Naive B cell (primary cell): ENCODE measurements around the gene STOX2. TPM values are rescaled to one million over a fixed set of nuclear protein-coding genes. Genes with fewer than 3 reads are reported as not detected.

Source experiments
- ATAC-seq, 2 donors: fragments of 150-1000 bp; cut with Tn5 transposase; 2 replicates each; pipeline ENCODE4 v1.10.0; 2021; ENCODE audit warnings: low read depth in 2 of 2, mild to moderate bottlenecking in 2 of 2, moderate library complexity in 2 of 2
- DNase-seq: peaks from one replicate; pipeline ENCODE4 v3.0.0; 2022
- H3K27ac Mint-ChIP-seq, 6 donors: one replicate each; pipeline ENCODE4 v1.8.0; 2020 to 2022; ENCODE audit warnings: mild to moderate bottlenecking in 6 of 6, mixed read lengths in 6 of 6, moderate library complexity in 5 of 6, inconsistent platforms in 2 of 6
- H3K27me3 Mint-ChIP-seq, 3 donors: one replicate each; pipeline ENCODE4 v1.8.0; 2021 to 2022; ENCODE audit warnings: mixed read lengths in 3 of 3, mild to moderate bottlenecking in 1 of 3
- H3K36me3 Mint-ChIP-seq, 2 donors: one replicate each; pipeline ENCODE4 v1.8.0; 2020 to 2022; ENCODE audit warnings: mixed read lengths in 2 of 2, inconsistent platforms in 1 of 2, mild to moderate bottlenecking in 1 of 2
- H3K4me1 Mint-ChIP-seq, 3 donors: one replicate each; pipeline ENCODE4 v1.8.0; 2020 to 2022; ENCODE audit warnings: mixed read lengths in 3 of 3, inconsistent platforms in 1 of 3, mild to moderate bottlenecking in 1 of 3, moderate library complexity in 1 of 3
- H3K4me3 Mint-ChIP-seq, 8 donors: one replicate each; pipeline ENCODE4 v1.8.0; 2020 to 2022; ENCODE audit warnings: mild to moderate bottlenecking in 8 of 8, mixed read lengths in 8 of 8, moderate library complexity in 8 of 8, inconsistent platforms in 2 of 8
- H3K9me3 Mint-ChIP-seq, 7 donors: one replicate each; pipeline ENCODE4 v1.8.0; 2020 to 2022; ENCODE audit warnings: mixed read lengths in 7 of 7, mild to moderate bottlenecking in 5 of 7, inconsistent platforms in 2 of 7, moderate library complexity in 1 of 7
- polyA plus RNA-seq, 6 donors: library from polyadenylated mRNA; unstranded; fragments of 300-500 nt; fragmentation: Illumina TruSeq; gene quantifications; one replicate each; pipeline ENCODE4 v1.2.3, GENCODE V29; 2021; ENCODE audit warnings: low read depth in 6 of 6

STOX2 gene
- polyA plus RNA-seq, 6 donors from 2014 or later, result not detected

DNA sequence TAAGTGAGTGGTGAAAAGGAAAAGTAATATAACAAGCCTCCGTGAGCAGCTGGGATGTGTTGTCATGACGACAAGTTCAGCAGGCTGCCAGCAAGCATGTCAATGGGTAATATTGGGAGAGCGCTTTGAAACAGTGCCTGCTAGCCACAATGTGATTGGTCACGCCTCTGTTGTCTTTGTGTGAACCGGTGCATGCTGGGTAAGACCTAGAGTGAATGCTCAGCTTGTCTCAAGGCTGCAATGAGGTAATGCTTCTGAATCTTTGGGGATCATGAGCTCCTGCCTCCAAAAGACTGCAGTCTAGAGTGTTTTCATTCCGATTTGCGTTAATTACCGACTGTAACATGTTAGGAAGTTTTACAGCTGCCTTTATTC is 54.9 kb downstream of the STOX2 start:
- no peak overlapping the region for H3K27ac Mint-ChIP-seq
- H3K9me3 Mint-ChIP-seq, result peaks cover 0 to 1% (median 0%) of the 10 kb centered on the region in 7 donors

DNA sequence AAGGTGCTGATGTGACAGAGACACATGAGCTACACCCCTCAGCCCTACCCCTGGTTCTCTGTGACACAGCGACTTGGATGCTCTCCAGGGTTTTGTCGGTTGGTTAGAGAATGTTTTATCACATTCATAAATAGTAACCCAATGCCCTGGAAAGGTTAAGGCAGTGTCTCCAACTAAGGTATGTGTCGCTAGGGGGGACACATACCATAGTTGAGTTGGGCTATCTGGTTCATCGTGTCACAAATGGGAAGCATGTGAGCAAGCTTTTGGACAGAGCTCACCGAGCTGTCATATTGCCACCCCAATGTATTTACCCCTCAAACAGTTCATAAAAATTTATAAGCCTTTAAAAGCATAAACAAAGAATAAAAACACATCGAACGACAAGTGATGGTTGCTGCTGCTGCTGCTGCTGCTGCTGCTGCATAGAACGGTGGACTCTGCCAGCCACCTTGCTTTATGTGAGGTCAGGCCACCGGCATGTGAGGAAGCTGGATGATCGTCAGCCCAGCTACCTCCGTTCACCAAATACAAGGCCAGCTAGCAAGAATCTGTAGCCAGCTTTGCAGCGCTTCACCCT is 55.9 kb downstream of the STOX2 start:
- H3K27ac Mint-ChIP-seq, result no peak overlapping the region
- no peak overlapping the region for H3K4me3 Mint-ChIP-seq
- H3K9me3 Mint-ChIP-seq, result peaks cover 0 to 3% (median 0%) of the 10 kb centered on the region in 7 donors
- peaks cover 8 to 17% (median 9%) of the 10 kb centered on the region in 3 donors for H3K27me3 Mint-ChIP-seq
- no peaks in the 10 kb centered on the region for H3K4me1 Mint-ChIP-seq
- no peaks in the 10 kb centered on the region for H3K36me3 Mint-ChIP-seq
- no peak for DNase-seq
- no peak for ATAC-seq

More for the DNA sequence above, 54.9 kb downstream of the STOX2 start:
- peaks cover 0 to 7% (median 0%) of the 10 kb centered on the region in 3 donors for H3K27me3 Mint-ChIP-seq
- H3K36me3 Mint-ChIP-seq, result no peaks in the 10 kb centered on the region
- no peak overlapping the region for H3K4me3 Mint-ChIP-seq
- no peak for DNase-seq
- H3K4me1 Mint-ChIP-seq, result no peaks in the 10 kb centered on the region
- ATAC-seq, result no peak

- no peaks in the 10 kb centered on the region for H3K4me1 Mint-ChIP-seq
- H3K36me3 Mint-ChIP-seq, result no peaks in the 10 kb centered on the region
- no peak overlapping the region for H3K27ac Mint-ChIP-seq
- no peak overlapping the region for H3K4me3 Mint-ChIP-seq
- ATAC-seq (no peak), DNase-seq (no peak)
- H3K27me3 Mint-ChIP-seq, result peaks cover 11 to 23% (median 15%) of the 10 kb centered on the region in 3 donors
- H3K9me3 Mint-ChIP-seq, result peaks cover 0 to 3% (median 0%) of the 10 kb centered on the region in 7 donors
Observed at GRCh38 chr4:183961795-183962194, 56.7 kb downstream of the STOX2 start.

- DNase-seq, result no peak
- H3K27me3 Mint-ChIP-seq, result peaks cover 14 to 30% (median 21%) of the 10 kb centered on the region in 3 donors
- no peak overlapping the region for H3K4me3 Mint-ChIP-seq
- no peaks in the 10 kb centered on the region for H3K36me3 Mint-ChIP-seq
- peaks cover 0 to 3% (median 0%) of the 10 kb centered on the region in 7 donors for H3K9me3 Mint-ChIP-seq
- H3K4me1 Mint-ChIP-seq, result no peaks in the 10 kb centered on the region
- no peak for ATAC-seq
- H3K27ac Mint-ChIP-seq, result no peak overlapping the region
Observed at GRCh38 chr4:183962419-183962818, 57.3 kb downstream of the STOX2 start.

- Mint-ChIP-seq H3K4me1 (no peaks in the 10 kb centered on the region), H3K27me3 (peaks cover 33 to 37% (median 36%) of the 10 kb centered on the region in 3 donors), H3K27ac (no peak overlapping the region), H3K4me3 (no peak overlapping the region), H3K9me3 (peaks cover 0 to 4% (median 0%) of the 10 kb centered on the region in 7 donors), H3K36me3 (peaks cover 0 to 1% of the 10 kb centered on the region in 2 donors)
- no peak for ATAC-seq
- DNase-seq, result no peak
Observed at GRCh38 chr4:183966371-183966770, 61.3 kb downstream of the STOX2 start.

- no peak overlapping the region for H3K4me3 Mint-ChIP-seq
- peaks cover 0 to 5% (median 3%) of the 10 kb centered on the region in 7 donors for H3K9me3 Mint-ChIP-seq
- peaks cover 33 to 40% (median 38%) of the 10 kb centered on the region in 3 donors for H3K27me3 Mint-ChIP-seq
- H3K27ac Mint-ChIP-seq, result no peak overlapping the region
- peaks cover 0 to 6% of the 10 kb centered on the region in 2 donors for H3K36me3 Mint-ChIP-seq
- H3K4me1 Mint-ChIP-seq, result no peaks in the 10 kb centered on the region
- DNase-seq (no peak), ATAC-seq (no peak)
Observed at GRCh38 chr4:183967266-183967665, 62.2 kb downstream of the STOX2 start.

GRCh38 chr4:183968502-183968901 is 63.4 kb downstream of the STOX2 start:
- DNase-seq (no peak), ATAC-seq (no peak)
- Mint-ChIP-seq H3K27ac (no peak overlapping the region), H3K4me3 (no peak overlapping the region), H3K27me3 (peaks cover 33 to 40% (median 38%) of the 10 kb centered on the region in 3 donors), H3K9me3 (peaks cover 0 to 13% (median 10%) of the 10 kb centered on the region in 7 donors), H3K36me3 (peaks cover 0 to 6% of the 10 kb centered on the region in 2 donors), H3K4me1 (no peaks in the 10 kb centered on the region)

DNA sequence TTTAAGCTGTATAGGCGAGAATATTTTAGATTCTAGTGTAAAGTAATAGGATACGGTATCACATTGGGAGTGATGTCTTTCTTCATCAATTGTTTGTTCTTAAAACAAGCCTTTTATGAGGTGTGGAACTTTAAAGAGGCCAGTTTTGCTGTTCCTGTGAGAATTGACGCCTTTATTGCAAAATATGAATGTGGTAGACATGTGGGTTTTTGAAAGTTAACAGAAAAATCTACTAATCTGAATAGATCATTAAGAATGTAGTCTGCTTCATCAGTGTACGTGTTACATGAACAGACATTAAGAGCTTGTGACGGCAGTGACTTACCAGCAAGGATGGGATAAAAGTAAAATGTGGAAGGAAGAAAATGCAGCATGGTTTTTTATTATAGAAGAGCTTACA is 63.8 kb downstream of the STOX2 start:
- no peak overlapping the region for H3K4me3 Mint-ChIP-seq

GRCh38 chr4:183969596-183969995 is 64.5 kb downstream of the STOX2 start:
- Mint-ChIP-seq H3K9me3 (peaks cover 3 to 24% (median 17%) of the 10 kb centered on the region in 7 donors), H3K27ac (peak overlapping the region in 1 of 6 donors; percentile 73), H3K36me3 (peaks cover 4 to 6% of the 10 kb centered on the region in 2 donors), H3K4me3 (no peak overlapping the region), H3K27me3 (peaks cover 26 to 40% (median 38%) of the 10 kb centered on the region in 3 donors), H3K4me1 (no peaks in the 10 kb centered on the region)
- DNase-seq (no peak), ATAC-seq (no peak)

More for the DNA sequence above, 63.8 kb downstream of the STOX2 start:
- H3K27me3 Mint-ChIP-seq, result peaks cover 32 to 40% (median 38%) of the 10 kb centered on the region in 3 donors
- ATAC-seq (no peak), DNase-seq (no peak)
- H3K36me3 Mint-ChIP-seq, result peaks cover 0 to 6% of the 10 kb centered on the region in 2 donors
- no peak overlapping the region for H3K27ac Mint-ChIP-seq
- H3K4me1 Mint-ChIP-seq, result no peaks in the 10 kb centered on the region
- peaks cover 0 to 17% (median 11%) of the 10 kb centered on the region in 7 donors for H3K9me3 Mint-ChIP-seq

- no peaks in the 10 kb centered on the region for H3K4me1 Mint-ChIP-seq
- no peak for ATAC-seq
- peaks cover 8 to 26% (median 23%) of the 10 kb centered on the region in 3 donors for H3K27me3 Mint-ChIP-seq
- peaks cover 5 to 6% of the 10 kb centered on the region in 2 donors for H3K36me3 Mint-ChIP-seq
- DNase-seq, result no peak
- H3K27ac Mint-ChIP-seq, result no peak overlapping the region
- no peak overlapping the region for H3K4me3 Mint-ChIP-seq
- peaks cover 7 to 38% (median 23%) of the 10 kb centered on the region in 7 donors for H3K9me3 Mint-ChIP-seq
Observed at GRCh38 chr4:183971929-183972490, 66.9 kb downstream of the STOX2 start.

- Mint-ChIP-seq H3K4me1 (no peaks in the 10 kb centered on the region), H3K36me3 (peaks cover 0 to 5% of the 10 kb centered on the region in 2 donors), H3K9me3 (peaks cover 9 to 40% (median 25%) of the 10 kb centered on the region in 7 donors), H3K27me3 (peaks cover 2 to 8% (median 3%) of the 10 kb centered on the region in 3 donors), H3K27ac (peak overlapping the region in 1 of 6 donors; percentile 75), H3K4me3 (no peak overlapping the region)
- DNase-seq, result no peak
- no peak for ATAC-seq
Observed at GRCh38 chr4:183977707-183978106, 72.6 kb downstream of the STOX2 start.

GRCh38 chr4:183984566-183984965 is 79.5 kb downstream of the STOX2 start:
- H3K4me3 Mint-ChIP-seq, result no peak overlapping the region
- peaks cover 0 to 4% (median 0%) of the 10 kb centered on the region in 7 donors for H3K9me3 Mint-ChIP-seq
- no peaks in the 10 kb centered on the region for H3K4me1 Mint-ChIP-seq
- H3K27ac Mint-ChIP-seq, result no peak overlapping the region
- H3K36me3 Mint-ChIP-seq, result no peaks in the 10 kb centered on the region
- H3K27me3 Mint-ChIP-seq, result peaks cover 4 to 18% (median 8%) of the 10 kb centered on the region in 3 donors
- ATAC-seq (no peak), DNase-seq (no peak)

GRCh38 chr4:183985786-183986185 is 80.7 kb downstream of the STOX2 start:
- H3K36me3 Mint-ChIP-seq, result no peaks in the 10 kb centered on the region

More at GRCh38 chr4:183985786-183986185, 80.7 kb downstream of the STOX2 start:
- H3K27ac Mint-ChIP-seq, result no peak overlapping the region
- ATAC-seq (no peak), DNase-seq (no peak)
- H3K9me3 Mint-ChIP-seq, result peaks cover 0 to 4% (median 0%) of the 10 kb centered on the region in 7 donors
- H3K27me3 Mint-ChIP-seq, result peaks cover 4 to 18% (median 13%) of the 10 kb centered on the region in 3 donors
- H3K4me3 Mint-ChIP-seq, result no peak overlapping the region
- H3K4me1 Mint-ChIP-seq, result no peaks in the 10 kb centered on the region
